Measurements from ENCODE around the gene PRIMA1.

Gene PRIMA1

GRCh38 chr14:93675651-93676050, 112.6 kb downstream of the PRIMA1 start:
- no peak for DNase-seq (ENCODE audit: low read depth, low spot score)

GRCh38 chr14:93674343-93674742, 113.9 kb downstream of the PRIMA1 start:
- DNase-seq (ENCODE audit: low read depth, low spot score): no peak

- DNase-seq (ENCODE audit: low read depth, low spot score): no peak
These were observed 118.7 kb downstream of the PRIMA1 start for GRCh38 chr14:93669632-93670031.

Data from astrocyte of the hippocampus (primary cell).